Colonic mucosa (tissue), 4 donors: ENCODE measurements around the gene METTL2B. TPM values are rescaled to one million over a fixed set of nuclear protein-coding genes. Genes with fewer than 3 reads are reported as not detected.
A peak's percentile ranks its signal among the peaks of the same experiment; 100 is the strongest.
"Not testable (repeated sequence)": the region's sequence is repeated elsewhere in the genome, so short reads cannot be mapped to it uniquely, and the experiment has no call there.

Experiments used
- DNase-seq: peaks from one replicate; pipeline ENCODE4 v3.0.0-alpha.2; 2020
- H3K27ac ChIP-seq: fragments of 200-600 bp; one replicate; pipeline ENCODE4 v1.8.0; 2021
- H3K27me3 ChIP-seq: fragments of 200-600 bp; one replicate; pipeline ENCODE4 v1.8.0; 2021
- H3K36me3 ChIP-seq: fragments of 200-600 bp; one replicate; pipeline ENCODE4 v1.8.0; 2021
- H3K4me1 ChIP-seq: fragments of 200-600 bp; one replicate; pipeline ENCODE4 v1.8.0; 2021; ENCODE audit warnings: mild to moderate bottlenecking
- H3K4me3 ChIP-seq: fragments of 200-600 bp; one replicate; pipeline ENCODE4 v1.8.0; 2021
- H3K9ac ChIP-seq, 2 donors: one replicate each; pipeline ENCODE4 v1.7.0; 2013; ENCODE audit warnings: control low read depth in 2 of 2, low read depth in 2 of 2, low read length in 2 of 2
- H3K9me3 ChIP-seq: fragments of 200-600 bp; one replicate; pipeline ENCODE4 v1.8.0; 2021
- CTCF ChIP-seq: fragments of 200-600 bp; IDR thresholded peaks from one replicate; pipeline ENCODE4 v1.8.0; 2022; ENCODE audit warnings: antibody characterized with exemption, mild to moderate bottlenecking
- intact Hi-C: fragments of 100-400 bp; cut with DNase I; formaldehyde crosslinking; loops from one replicate; pipeline ENCODE4 v1.14.1; 2022
- total RNA-seq, 2 donors: library from RNA; stranded (reverse); fragmentation: NEBNext Ultra II Directional in 1 of 2; extraction: Animal tissue kit (Norgen Biotek cat#: 25700) in 1 of 2; gene quantifications; one replicate each; pipeline ENCODE4 v1.2.1, GENCODE V29; 2021
- donor health status: healthy.
- donor health status: DM: no; HTN: no; CAD: no.
- donor health status: DM: no; HTN: no; CAD: no.

Gene METTL2B
- total RNA-seq, 2 donors from 2014 or later: 24.6 to 36.8 TPM

- H3K27ac ChIP-seq: peak overlapping the region; percentile 96
- H3K27me3 ChIP-seq, H3K9me3 ChIP-seq, H3K36me3 ChIP-seq, H3K4me1 ChIP-seq: not testable (repeated sequence)
- peak overlapping the region; percentile 51 to 88 for H3K9ac ChIP-seq
- DNase-seq: peak; percentile 30
- intact Hi-C loops: loop anchor here (10.0 kb wide), 1 partner anchor 55 kb away; the partner anchor contains the start of gene METTL2B
- H3K4me3 ChIP-seq: peak overlapping the region; percentile 58
Observed at GRCh38 chr7:128530121-128530854, 53.7 kb downstream of the METTL2B start.

DNA sequence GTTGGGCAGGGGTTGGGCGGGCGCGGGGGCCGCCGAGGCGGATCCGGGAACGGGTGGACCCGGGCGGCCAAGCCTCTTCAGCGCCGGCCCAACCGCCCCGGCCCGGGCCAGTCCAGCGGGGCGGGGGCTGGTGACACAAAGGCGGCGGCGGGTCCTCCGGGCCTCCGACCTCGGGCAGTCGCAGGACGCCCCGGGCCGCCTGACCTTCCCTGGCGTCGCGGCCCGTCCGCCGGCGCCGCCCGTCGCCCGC is 54.2 kb downstream of the METTL2B start:
- Histone ChIP-seq H3K4me1 (peaks cover 3% of the 10 kb centered on the region), H3K9ac (peak overlapping the region in 1 of 2 donors; percentile 88)

GRCh38 chr7:128531105-128531954 is 54.8 kb downstream of the METTL2B start:
- not testable (repeated sequence) for H3K9me3 ChIP-seq, H3K36me3 ChIP-seq, H3K4me1 ChIP-seq, H3K27me3 ChIP-seq
- peak overlapping the region; percentile 96 for H3K27ac ChIP-seq
- H3K9ac ChIP-seq: peak overlapping the region in 1 of 2 donors; percentile 88
- H3K4me3 ChIP-seq: peak overlapping the region; percentile 58
- peak; percentile 87 for DNase-seq
- intact Hi-C loops: loop anchor here (10.0 kb wide), 1 partner anchor 57 kb away; the partner anchor contains the start of gene METTL2B

More for the DNA sequence above, 54.2 kb downstream of the METTL2B start:
- no peaks in the 10 kb centered on the region for H3K36me3 ChIP-seq
- H3K4me3 ChIP-seq: peak overlapping the region; percentile 58
- TF ChIP-seq CTCF: no peak
- intact Hi-C loops: loop anchor here (10.0 kb wide), 1 partner anchor 56 kb away; the partner anchor contains the start of gene METTL2B
- no peaks in the 10 kb centered on the region for H3K27me3 ChIP-seq
- DNase-seq: no peak
- peak overlapping the region; percentile 96 for H3K27ac ChIP-seq
- H3K9me3 ChIP-seq: no peaks in the 10 kb centered on the region

DNA sequence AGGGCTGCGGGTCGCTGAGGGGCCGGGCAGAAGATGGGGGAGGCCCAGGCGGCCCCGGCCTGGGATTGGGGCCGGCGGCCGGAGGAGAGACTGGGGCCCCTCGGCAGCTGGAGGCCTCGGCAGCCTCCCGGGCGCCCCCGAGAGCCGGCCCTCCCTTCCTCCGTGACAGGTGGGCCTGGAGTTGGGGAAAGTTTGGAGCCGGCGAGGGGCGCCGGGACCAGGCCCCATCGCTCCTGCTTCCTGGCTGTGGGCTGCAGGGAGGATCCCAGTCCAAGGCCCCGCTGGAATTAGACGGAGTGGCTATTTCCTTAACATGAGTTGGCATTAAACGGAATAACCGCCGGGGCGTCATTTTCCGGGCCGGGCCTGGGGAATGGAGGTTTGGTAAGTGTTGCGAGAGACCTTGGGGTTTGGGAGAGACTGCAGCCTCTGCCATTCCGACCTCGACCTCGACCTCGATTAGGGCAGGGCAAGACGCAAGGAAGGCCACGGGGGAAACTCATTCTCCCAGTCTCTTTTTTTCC is 55.5 kb downstream of the METTL2B start:
- peak overlapping the region; percentile 96 for H3K27ac ChIP-seq
- H3K4me3 ChIP-seq: peak overlapping the region; percentile 58
- not testable (repeated sequence) for H3K9me3 ChIP-seq, H3K4me1 ChIP-seq, H3K36me3 ChIP-seq, H3K27me3 ChIP-seq
- H3K9ac ChIP-seq: peak overlapping the region; percentile 70 to 88
- intact Hi-C loops: loop anchor here (10.0 kb wide), 1 partner anchor 57 kb away; the partner anchor contains the start of gene METTL2B
- peak; percentile 66 for DNase-seq

GRCh38 chr7:128532956-128533355 is 56.4 kb downstream of the METTL2B start:
- H3K4me1 ChIP-seq, H3K27me3 ChIP-seq, DNase-seq, H3K9me3 ChIP-seq, H3K36me3 ChIP-seq: not testable (repeated sequence)
- Histone ChIP-seq H3K4me3 (peak overlapping the region; percentile 58), H3K27ac (peak overlapping the region; percentile 96), H3K9ac (peak overlapping the region in 1 of 2 donors; percentile 35)
- intact Hi-C loops: loop anchor here (10.0 kb wide), 1 partner anchor 58 kb away; the partner anchor contains the start of gene METTL2B

GRCh38 chr7:128537410-128537809 is 60.9 kb downstream of the METTL2B start:
- H3K36me3 ChIP-seq, H3K27me3 ChIP-seq, H3K27ac ChIP-seq, DNase-seq, H3K9ac ChIP-seq, H3K9me3 ChIP-seq, H3K4me3 ChIP-seq, H3K4me1 ChIP-seq: not testable (repeated sequence)
- intact Hi-C loops: loop anchor here (10.0 kb wide), 1 partner anchor 63 kb away; the partner anchor contains the start of gene METTL2B
- TF ChIP-seq CTCF: peak; percentile 18

GRCh38 chr7:128542530-128542929 is 66.0 kb downstream of the METTL2B start:
- H3K27me3 ChIP-seq, H3K9ac ChIP-seq, H3K27ac ChIP-seq, H3K4me1 ChIP-seq, H3K4me3 ChIP-seq, H3K9me3 ChIP-seq, intact Hi-C loops, H3K36me3 ChIP-seq: not testable (repeated sequence)
- peak; percentile 8 for DNase-seq

- not testable (repeated sequence) for H3K4me1 ChIP-seq
Observed at GRCh38 chr7:128543300-128543699, 66.8 kb downstream of the METTL2B start.

DNA sequence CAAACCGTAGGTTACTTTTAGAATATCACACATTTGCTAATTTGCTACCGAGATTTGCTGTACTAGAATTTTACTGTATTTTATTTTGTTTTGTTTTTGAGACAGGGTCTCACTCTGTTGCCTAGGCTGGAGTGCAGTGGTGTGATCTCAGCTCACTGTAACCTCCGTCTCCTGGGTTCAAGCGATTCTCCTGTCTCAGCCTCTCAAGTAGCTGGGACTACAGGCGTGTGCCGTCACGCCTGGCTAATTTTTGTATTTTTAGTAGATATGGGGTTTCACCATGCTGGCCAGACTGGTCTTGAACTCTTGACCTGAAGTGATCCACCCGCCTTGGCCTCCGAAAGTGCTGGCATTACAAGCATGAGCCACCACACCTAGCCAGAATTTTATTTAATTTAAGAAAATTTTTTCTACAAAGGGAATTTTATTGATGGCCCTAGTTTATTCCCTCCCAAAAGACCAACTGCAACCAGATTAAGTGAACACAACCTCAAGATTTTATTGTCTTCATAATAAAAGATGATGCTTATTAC is 69.8 kb downstream of the METTL2B start:
- intact Hi-C loops, H3K4me1 ChIP-seq, H3K27ac ChIP-seq, H3K36me3 ChIP-seq, H3K9ac ChIP-seq, H3K27me3 ChIP-seq, DNase-seq, H3K9me3 ChIP-seq, H3K4me3 ChIP-seq: not testable (repeated sequence)

More at GRCh38 chr7:128543300-128543699, 66.8 kb downstream of the METTL2B start:
- H3K4me3 ChIP-seq, H3K9ac ChIP-seq, H3K9me3 ChIP-seq, H3K36me3 ChIP-seq, H3K27ac ChIP-seq, DNase-seq, intact Hi-C loops, H3K27me3 ChIP-seq: not testable (repeated sequence)
